Thyroid gland (tissue), 4 donors: Measurements from ENCODE around the gene UBC.

Experiments
- CTCF ChIP-seq, 6 experiments: fragments of 200-600 bp in 3 of 6; fragments of 450-650 bp in 3 of 6; sonication (generic) in 3 of 6; IDR thresholded peaks; one replicate each; pipeline ENCODE4 v1.5.1; 2016 to 2019; ENCODE audit warnings: antibody characterized with exemption in 6 of 6, mild to moderate bottlenecking in 2 of 6, inconsistent platforms in 1 of 6, moderate library complexity in 1 of 6
- POLR2A ChIP-seq, 2 donors: fragments of 450-650 bp; IDR thresholded peaks; one replicate each; pipeline ENCODE4 v1.6.1; 2017; ENCODE audit warnings: antibody characterized with exemption in 2 of 2, mild to moderate bottlenecking in 2 of 2, moderate library complexity in 1 of 2

- TF ChIP-seq CTCF (IDR thresholded peaks at IDR 0.05) = no peak
- TF ChIP-seq POLR2A (IDR thresholded peaks at IDR 0.05) = no peak
Measured at GRCh38 chr12:124956571-124956970, 42.1 kb upstream of the UBC start.
